ENCODE data around the gene HIF1AN. TPM values are rescaled to one million over a fixed set of nuclear protein-coding genes. Genes with fewer than 3 reads are reported as not detected.
A peak's percentile ranks its signal among the peaks of the same experiment; 100 is the strongest.

HIF1AN gene
- total RNA-seq, 1 experiment from 2014 or later: 58.7 TPM

DNA sequence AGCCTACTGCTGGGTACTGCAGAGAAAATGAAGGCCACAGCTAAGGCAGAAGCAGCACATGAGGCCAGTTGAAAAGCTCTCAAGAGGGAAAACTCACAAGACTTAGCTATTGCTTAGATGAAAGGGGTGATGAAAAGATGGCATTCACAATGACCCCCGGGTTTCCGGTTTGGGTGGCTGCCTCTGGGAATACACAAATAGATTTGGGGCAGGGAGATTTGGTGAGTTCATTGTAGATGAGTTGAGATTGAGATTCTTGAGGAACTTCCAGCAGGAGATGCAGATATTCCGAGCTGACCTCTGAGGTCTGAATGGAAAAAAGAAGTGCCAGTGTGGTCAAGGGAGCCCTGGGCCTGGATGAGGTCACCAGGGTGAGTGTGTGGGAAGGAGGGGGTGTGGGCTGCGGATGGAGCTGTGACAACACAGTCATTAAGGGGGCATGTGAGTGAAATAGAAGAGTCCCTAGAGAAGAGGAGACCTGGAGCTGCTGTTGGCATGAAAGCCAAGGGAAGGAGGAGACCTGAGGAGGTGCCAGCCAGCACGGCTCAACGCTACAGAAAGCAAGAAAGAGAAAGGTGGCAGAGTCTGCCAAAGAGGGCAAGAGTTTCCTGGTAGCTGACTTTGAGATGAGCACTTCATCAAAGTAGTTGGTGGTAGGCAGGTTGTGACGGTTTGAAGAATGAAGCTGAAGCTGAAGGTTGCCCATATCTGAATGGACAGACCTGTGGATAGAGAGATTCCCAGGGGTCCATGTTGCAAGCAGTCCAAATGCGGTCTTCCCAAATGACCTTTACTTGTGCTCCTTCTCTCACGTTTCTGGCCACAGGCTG, 43.7 kb downstream of the HIF1AN start:
- Histone ChIP-seq H2BK20ac (ENCODE audit: low read depth, low read length, poor library complexity, severe bottlenecking) (no peak overlapping the region), H2AFZ (ENCODE audit: low read length) (no peak overlapping the region), H3K56ac (ENCODE audit: insufficient read length, low read depth, low read length) (no peak overlapping the region), H4K5ac (ENCODE audit: insufficient read length, low read depth, low read length) (no peak overlapping the region), H3T11ph (ENCODE audit: low read length) (no peak overlapping the region), H3K14ac (ENCODE audit: insufficient read depth, low read length) (no peak overlapping the region), H3K4me1 (ENCODE audit: insufficient read depth, low read length) (no peaks in the 10 kb centered on the region), H3K18ac (ENCODE audit: insufficient read length, low read depth, low read length) (no peak overlapping the region), H2AK5ac (ENCODE audit: insufficient read length, low read length) (no peak overlapping the region), H3K23me2 (ENCODE audit: insufficient read length, low read depth, low read length, poor library complexity, severe bottlenecking) (no peaks in the 10 kb centered on the region), H2BK12ac (ENCODE audit: insufficient read length, low read depth, low read length) (no peak overlapping the region), H4K20me1 (ENCODE audit: control insufficient read depth, insufficient read depth, insufficient read length) (no peaks in the 10 kb centered on the region), H3K4me2 (ENCODE audit: insufficient read depth, insufficient read length, low read length) (no peak overlapping the region), H2BK120ac (ENCODE audit: low read depth, low read length, poor library complexity, severe bottlenecking) (no peak overlapping the region), H3K79me1 (ENCODE audit: insufficient read depth, low read depth, low read length, poor library complexity, severe bottlenecking) (no peaks in the 10 kb centered on the region), H3K79me2 (ENCODE audit: insufficient read depth, low read length) (no peaks in the 10 kb centered on the region), H3K9ac (ENCODE audit: extremely low read depth, insufficient read length, low read length) (no peak overlapping the region), H4K8ac (replicated peaks; ENCODE audit: insufficient read length, low read depth, low read length) (no peak overlapping the region), H2BK15ac (ENCODE audit: low read depth, low read length) (no peak overlapping the region), H3K23ac (ENCODE audit: insufficient read length, low read depth, low read length) (no peak overlapping the region), H3K27ac (ENCODE audit: insufficient read length, low read depth, low read length) (no peak overlapping the region), H4K91ac (ENCODE audit: insufficient read length, low read depth, low read length) (no peak overlapping the region), H3K9me3 (ENCODE audit: control insufficient read depth, low read depth, low read length) (no peaks in the 10 kb centered on the region), H3K27me3 (ENCODE audit: insufficient read depth, low read length) (peaks cover 3% of the 10 kb centered on the region; the same call in 1 of the 2 replicates), H2BK5ac (ENCODE audit: insufficient read length, low read length) (no peak overlapping the region), H3K4ac (ENCODE audit: low read depth, low read length) (no peak overlapping the region)
- DNase-seq: peak; percentile 4
- peaks cover 3 to 6% of the 10 kb centered on the region in 2 experiments; a peak in 2 of 4 replicates for H3K4me1 Mint-ChIP-seq
- no peak overlapping the region for H3K27ac Mint-ChIP-seq
- H3K27me3 Mint-ChIP-seq (ENCODE audit: low read depth): peaks cover 76% of the 10 kb centered on the region
- TF ChIP-seq, protein P1, sequence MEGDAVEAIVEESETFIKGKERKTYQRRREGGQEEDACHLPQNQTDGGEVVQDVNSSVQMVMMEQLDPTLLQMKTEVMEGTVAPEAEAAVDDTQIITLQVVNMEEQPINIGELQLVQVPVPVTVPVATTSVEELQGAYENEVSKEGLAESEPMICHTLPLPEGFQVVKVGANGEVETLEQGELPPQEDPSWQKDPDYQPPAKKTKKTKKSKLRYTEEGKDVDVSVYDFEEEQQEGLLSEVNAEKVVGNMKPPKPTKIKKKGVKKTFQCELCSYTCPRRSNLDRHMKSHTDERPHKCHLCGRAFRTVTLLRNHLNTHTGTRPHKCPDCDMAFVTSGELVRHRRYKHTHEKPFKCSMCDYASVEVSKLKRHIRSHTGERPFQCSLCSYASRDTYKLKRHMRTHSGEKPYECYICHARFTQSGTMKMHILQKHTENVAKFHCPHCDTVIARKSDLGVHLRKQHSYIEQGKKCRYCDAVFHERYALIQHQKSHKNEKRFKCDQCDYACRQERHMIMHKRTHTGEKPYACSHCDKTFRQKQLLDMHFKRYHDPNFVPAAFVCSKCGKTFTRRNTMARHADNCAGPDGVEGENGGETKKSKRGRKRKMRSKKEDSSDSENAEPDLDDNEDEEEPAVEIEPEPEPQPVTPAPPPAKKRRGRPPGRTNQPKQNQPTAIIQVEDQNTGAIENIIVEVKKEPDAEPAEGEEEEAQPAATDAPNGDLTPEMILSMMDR (conservative IDR thresholded peaks at IDR 0.05): no peak
- H3K4me3 Mint-ChIP-seq: no peak overlapping the region
- WGBS (ENCODE audit: extremely low coverage, insufficient read length, low lambda C conversion rate): no CpG with 5 or more reads among the region's 9 CpGs
- H3K36me3 Mint-ChIP-seq (ENCODE audit: insufficient read depth in 1 of 3, low read depth in 3 of 3): no peaks in the 10 kb centered on the region; a peak in 1 of 7 replicates
- H3K9me3 Mint-ChIP-seq: no peaks in the 10 kb centered on the region

Measured in H9 (cell line).